Panc1 (cell line): ENCODE results near the gene RAB1B.

Source experiments
- SIN3A ChIP-seq: IDR thresholded peaks from 2 replicates; pipeline ENCODE4 v1.6.1; 2012; ENCODE audit warnings: low read depth, mild to moderate bottlenecking, low read length, moderate library complexity, borderline replicate concordance; ENCODE audit not compliant: insufficient read depth
- TF ChIP-seq, protein P1 (sequence below): fragments of 450-650 bp; IDR thresholded peaks from 2 replicates; pipeline ENCODE4 v1.5.1; 2017; ENCODE audit warnings: mild to moderate bottlenecking

DNA sequence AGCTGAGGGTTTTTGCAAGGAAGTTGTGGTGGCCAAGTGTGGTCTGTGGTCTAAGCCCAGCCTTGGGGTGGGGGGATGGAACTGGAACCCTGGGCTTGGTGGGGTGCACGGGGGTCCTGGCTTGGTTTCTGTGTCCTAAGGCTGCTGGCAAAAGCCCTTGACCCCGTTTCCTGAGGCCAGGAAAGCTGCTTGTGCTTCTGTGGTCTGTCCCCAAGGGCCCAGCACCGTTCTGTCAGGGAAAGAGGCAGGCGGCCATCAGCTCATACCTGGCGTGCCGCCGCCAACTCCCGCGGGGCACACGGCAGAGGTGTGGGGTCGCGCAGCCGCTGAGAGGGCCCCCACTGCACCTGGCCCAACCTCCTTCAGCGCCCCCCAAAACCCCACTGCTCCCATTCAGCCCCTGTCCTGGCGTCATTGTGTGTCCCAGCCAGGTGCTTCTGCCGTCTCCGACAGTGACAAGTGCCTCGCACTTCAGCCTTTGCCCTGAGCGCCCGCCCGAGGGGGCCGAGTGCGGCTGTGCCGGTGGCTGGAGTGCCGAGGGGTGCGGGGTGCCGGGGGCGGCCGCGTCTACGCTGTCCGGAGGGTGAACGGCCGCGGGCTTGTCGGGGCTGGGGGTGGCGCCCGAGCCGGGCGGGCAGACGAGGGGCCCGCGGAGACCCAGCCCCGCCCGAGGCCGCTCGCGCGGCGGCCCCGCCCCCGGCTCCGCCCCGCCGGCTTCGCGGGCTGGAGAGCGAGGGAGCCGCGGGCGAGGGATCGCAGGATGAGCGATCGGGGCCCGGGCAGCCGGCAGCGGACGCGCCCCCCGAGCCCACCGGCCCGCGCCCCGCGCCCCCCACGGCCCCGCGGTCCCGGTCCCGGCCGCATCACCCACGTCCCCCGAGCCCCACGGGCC lies 9.3 kb downstream of the RAB1B start, which contains the start of gene CNIH2:
- TF ChIP-seq, protein P1, sequence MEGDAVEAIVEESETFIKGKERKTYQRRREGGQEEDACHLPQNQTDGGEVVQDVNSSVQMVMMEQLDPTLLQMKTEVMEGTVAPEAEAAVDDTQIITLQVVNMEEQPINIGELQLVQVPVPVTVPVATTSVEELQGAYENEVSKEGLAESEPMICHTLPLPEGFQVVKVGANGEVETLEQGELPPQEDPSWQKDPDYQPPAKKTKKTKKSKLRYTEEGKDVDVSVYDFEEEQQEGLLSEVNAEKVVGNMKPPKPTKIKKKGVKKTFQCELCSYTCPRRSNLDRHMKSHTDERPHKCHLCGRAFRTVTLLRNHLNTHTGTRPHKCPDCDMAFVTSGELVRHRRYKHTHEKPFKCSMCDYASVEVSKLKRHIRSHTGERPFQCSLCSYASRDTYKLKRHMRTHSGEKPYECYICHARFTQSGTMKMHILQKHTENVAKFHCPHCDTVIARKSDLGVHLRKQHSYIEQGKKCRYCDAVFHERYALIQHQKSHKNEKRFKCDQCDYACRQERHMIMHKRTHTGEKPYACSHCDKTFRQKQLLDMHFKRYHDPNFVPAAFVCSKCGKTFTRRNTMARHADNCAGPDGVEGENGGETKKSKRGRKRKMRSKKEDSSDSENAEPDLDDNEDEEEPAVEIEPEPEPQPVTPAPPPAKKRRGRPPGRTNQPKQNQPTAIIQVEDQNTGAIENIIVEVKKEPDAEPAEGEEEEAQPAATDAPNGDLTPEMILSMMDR: no peak
- peak; percentile 76; the same call in 1 of the 2 replicates for TF ChIP-seq SIN3A
